ENCODE data around the gene THSD7B. TPM values are rescaled to one million over a fixed set of nuclear protein-coding genes. Genes with fewer than 3 reads are reported as not detected.

Gene THSD7B
- total and polyA plus RNA-seq, 9 of the 15 experiments (the other 6 are each of a cell fraction or from before 2014, with no cell fraction given): not detected

GRCh38 chr2:137254052-137254451 lies 488.7 kb downstream of the THSD7B start:
- Histone ChIP-seq H3K9me1 (ENCODE audit: control insufficient read depth, insufficient read depth, low read length) (no peaks in the 10 kb centered on the region), H3K4me3 (no peak overlapping the region), H3K27me3 (ENCODE audit: control insufficient read depth in 2 of 2, insufficient read depth in 2 of 2, low read length in 2 of 2) (no peaks in the 10 kb centered on the region), H2AFZ (ENCODE audit: low read depth, low read length) (no peak overlapping the region), H3K27ac (ENCODE audit: extremely low read depth, low read depth, low read length) (no peak overlapping the region), H3K9me3 (replicated peaks; ENCODE audit: control insufficient read depth, insufficient read depth, low read depth, low read length) (0 out of 2 replicates have a peak, but pooled peaks cover 2% of the 10 kb centered on the region), H3K79me2 (ENCODE audit: control insufficient read depth, insufficient read depth, low read length) (no peaks in the 10 kb centered on the region), H4K20me1 (replicated peaks; ENCODE audit: control insufficient read depth, insufficient read depth, low read length) (no peaks in the 10 kb centered on the region), H3K9ac (ENCODE audit: insufficient read depth in 1 of 2, low read depth in 2 of 2, low read length in 2 of 2) (no peak overlapping the region), H3K36me3 (ENCODE audit: control insufficient read depth, insufficient read depth, low read length) (no peaks in the 10 kb centered on the region), H3K4me1 (replicated peaks in 1 of 2; ENCODE audit: control insufficient read depth in 2 of 2, insufficient read depth in 2 of 2, low read length in 2 of 2) (no peaks in the 10 kb centered on the region), H3K4me2 (ENCODE audit: insufficient read depth, low read length) (no peak overlapping the region)
- no TSS peak for BruUV-seq (replicated peaks)
- intact Hi-C loops (cut with micrococcal nuclease) (no loop called here), in situ Hi-C loops (cut with MboI) (no loop called here)
- 0% methylated on average over 1 of the region's 1 CpG for WGBS (ENCODE audit: insufficient coverage, low coverage, missing lambda C conversion rate)
- FAIRE-seq (no peak), ATAC-seq (no peak), DNase-seq (ENCODE audit: extremely low read depth in 1 of 4, low spot score in 3 of 4) (no peak)
- TF ChIP-seq ZNF3 (CRISPR knock-in tag; IDR thresholded peaks at IDR 0.05): no peak
- TF ChIP-seq, protein P1, sequence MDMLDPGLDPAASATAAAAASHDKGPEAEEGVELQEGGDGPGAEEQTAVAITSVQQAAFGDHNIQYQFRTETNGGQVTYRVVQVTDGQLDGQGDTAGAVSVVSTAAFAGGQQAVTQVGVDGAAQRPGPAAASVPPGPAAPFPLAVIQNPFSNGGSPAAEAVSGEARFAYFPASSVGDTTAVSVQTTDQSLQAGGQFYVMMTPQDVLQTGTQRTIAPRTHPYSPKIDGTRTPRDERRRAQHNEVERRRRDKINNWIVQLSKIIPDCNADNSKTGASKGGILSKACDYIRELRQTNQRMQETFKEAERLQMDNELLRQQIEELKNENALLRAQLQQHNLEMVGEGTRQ (CRISPR knock-in tag; IDR thresholded peaks at IDR 0.05): no peak
- no peak for TF ChIP-seq FOXA1 (IDR thresholded peaks at IDR 0.05; ENCODE audit: borderline replicate concordance)
- TF ChIP-seq MEF2D (tag; conservative IDR thresholded peaks at IDR 0.05; ENCODE audit: low read depth): no peak
- TF ChIP-seq ZKSCAN8 (CRISPR knock-in tag; IDR thresholded peaks at IDR 0.05): no peak
- no peak for TF ChIP-seq ZNF184 (CRISPR knock-in tag; IDR thresholded peaks at IDR 0.05)
- TF ChIP-seq, protein P2, sequence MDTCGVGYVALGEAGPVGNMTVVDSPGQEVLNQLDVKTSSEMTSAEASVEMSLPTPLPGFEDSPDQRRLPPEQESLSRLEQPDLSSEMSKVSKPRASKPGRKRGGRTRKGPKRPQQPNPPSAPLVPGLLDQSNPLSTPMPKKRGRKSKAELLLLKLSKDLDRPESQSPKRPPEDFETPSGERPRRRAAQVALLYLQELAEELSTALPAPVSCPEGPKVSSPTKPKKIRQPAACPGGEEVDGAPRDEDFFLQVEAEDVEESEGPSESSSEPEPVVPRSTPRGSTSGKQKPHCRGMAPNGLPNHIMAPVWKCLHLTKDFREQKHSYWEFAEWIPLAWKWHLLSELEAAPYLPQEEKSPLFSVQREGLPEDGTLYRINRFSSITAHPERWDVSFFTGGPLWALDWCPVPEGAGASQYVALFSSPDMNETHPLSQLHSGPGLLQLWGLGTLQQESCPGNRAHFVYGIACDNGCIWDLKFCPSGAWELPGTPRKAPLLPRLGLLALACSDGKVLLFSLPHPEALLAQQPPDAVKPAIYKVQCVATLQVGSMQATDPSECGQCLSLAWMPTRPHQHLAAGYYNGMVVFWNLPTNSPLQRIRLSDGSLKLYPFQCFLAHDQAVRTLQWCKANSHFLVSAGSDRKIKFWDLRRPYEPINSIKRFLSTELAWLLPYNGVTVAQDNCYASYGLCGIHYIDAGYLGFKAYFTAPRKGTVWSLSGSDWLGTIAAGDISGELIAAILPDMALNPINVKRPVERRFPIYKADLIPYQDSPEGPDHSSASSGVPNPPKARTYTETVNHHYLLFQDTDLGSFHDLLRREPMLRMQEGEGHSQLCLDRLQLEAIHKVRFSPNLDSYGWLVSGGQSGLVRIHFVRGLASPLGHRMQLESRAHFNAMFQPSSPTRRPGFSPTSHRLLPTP (IDR thresholded peaks at IDR 0.05; ENCODE audit: borderline replicate concordance, extremely low read depth, insufficient read length): no peak
- TF ChIP-seq JUN (IDR thresholded peaks at IDR 0.05; ENCODE audit: borderline replicate concordance, low read depth, low read length): no peak
- no peak for TF ChIP-seq JUN (CRISPR knock-in tag; IDR thresholded peaks at IDR 0.05; ENCODE audit: borderline replicate concordance)
- no peak for TF ChIP-seq DLX4 (CRISPR knock-in tag; IDR thresholded peaks at IDR 0.05)
- CTCF ChIA-PET (ENCODE audit: low intra/inter-chr PET ratio): interaction anchor here (0.7 kb wide), 1 partner anchor 741 kb away, joined by 3 read pairs; no protein-coding TSS in a partner anchor
- POLR2A ChIA-PET: no interaction called here

All from K562 (cell line).